CD1c-positive myeloid dendritic cell (primary cell): Measurements from ENCODE around the gene BROX.
"Not testable (repeated sequence)": the region's sequence is repeated elsewhere in the genome, so short reads cannot be mapped to it uniquely, and the experiment has no call there.

Experiments
- DNase-seq: peaks from one replicate; pipeline ENCODE4 v3.0.0-alpha.2; 2016; ENCODE audit errors: extremely low spot score

BROX gene

GRCh38 chr1:222732216-222733159 lies 20.1 kb downstream of the BROX start:
- DNase-seq: peak; percentile 67

GRCh38 chr1:222734740-222735139 lies 22.4 kb downstream of the BROX start:
- DNase-seq: no peak

GRCh38 chr1:222736470-222736869 lies 24.1 kb downstream of the BROX start:
- DNase-seq: no peak

- no peak for DNase-seq
These were observed 24.6 kb downstream of the BROX start, which contains the start of gene FAM177B for GRCh38 chr1:222736972-222737371. FAM177B (plus strand) TSS chr1:222737202; CDS start chr1:222746546, 9,344 bp downstream.

GRCh38 chr1:222739465-222739864 lies 27.1 kb downstream of the BROX start:
- no peak for DNase-seq

- DNase-seq: no peak
These were observed 27.6 kb downstream of the BROX start for GRCh38 chr1:222739929-222740328.

- not testable (repeated sequence) for DNase-seq
These were observed 29.5 kb downstream of the BROX start for GRCh38 chr1:222741630-222742457.

GRCh38 chr1:222749927-222750326 lies 37.6 kb downstream of the BROX start:
- no peak for DNase-seq

- DNase-seq: peak; percentile 45
These were observed 38.3 kb downstream of the BROX start for GRCh38 chr1:222750651-222751050.

- no peak for DNase-seq
These were observed 38.9 kb downstream of the BROX start for GRCh38 chr1:222751255-222751654.

GRCh38 chr1:222754366-222755139 lies 42.2 kb downstream of the BROX start:
- peak; percentile 67 for DNase-seq

- DNase-seq: no peak
These were observed 45.4 kb downstream of the BROX start for GRCh38 chr1:222757646-222758268.

- DNase-seq: no peak
These were observed 47.2 kb downstream of the BROX start for GRCh38 chr1:222759451-222760035.

GRCh38 chr1:222761083-222761482 lies 48.7 kb downstream of the BROX start:
- DNase-seq: no peak

- not testable (repeated sequence) for DNase-seq
These were observed 49.8 kb downstream of the BROX start for GRCh38 chr1:222762178-222762577.

- DNase-seq: no peak
These were observed 54.8 kb downstream of the BROX start for GRCh38 chr1:222767152-222767571.

GRCh38 chr1:222768592-222768991 lies 56.2 kb downstream of the BROX start:
- no peak for DNase-seq

GRCh38 chr1:222769181-222769580 lies 56.8 kb downstream of the BROX start:
- peak; percentile 17 for DNase-seq

GRCh38 chr1:222769971-222770620 lies 57.7 kb downstream of the BROX start:
- no peak for DNase-seq

- DNase-seq: peak; percentile 7
These were observed 60.6 kb downstream of the BROX start for GRCh38 chr1:222772996-222773379.
